AG10803 (cell line): ENCODE data around the gene DDIT4.

Source experiments
- DNase-seq: peaks from one replicate; pipeline ENCODE4 v3.0.0; 2010; ENCODE audit warnings: low read depth
- H3K4me3 ChIP-seq: 2 replicates; pipeline ENCODE4 v1.5.1; 2011; ENCODE audit warnings: mild to moderate bottlenecking, low read length, control low read depth
- TF ChIP-seq, protein P1 (sequence below): conservative IDR thresholded peaks from 2 replicates; pipeline ENCODE4 v1.5.1; 2011; ENCODE audit warnings: mild to moderate bottlenecking, low read length, control low read depth, inconsistent platforms

DDIT4 gene

DNA sequence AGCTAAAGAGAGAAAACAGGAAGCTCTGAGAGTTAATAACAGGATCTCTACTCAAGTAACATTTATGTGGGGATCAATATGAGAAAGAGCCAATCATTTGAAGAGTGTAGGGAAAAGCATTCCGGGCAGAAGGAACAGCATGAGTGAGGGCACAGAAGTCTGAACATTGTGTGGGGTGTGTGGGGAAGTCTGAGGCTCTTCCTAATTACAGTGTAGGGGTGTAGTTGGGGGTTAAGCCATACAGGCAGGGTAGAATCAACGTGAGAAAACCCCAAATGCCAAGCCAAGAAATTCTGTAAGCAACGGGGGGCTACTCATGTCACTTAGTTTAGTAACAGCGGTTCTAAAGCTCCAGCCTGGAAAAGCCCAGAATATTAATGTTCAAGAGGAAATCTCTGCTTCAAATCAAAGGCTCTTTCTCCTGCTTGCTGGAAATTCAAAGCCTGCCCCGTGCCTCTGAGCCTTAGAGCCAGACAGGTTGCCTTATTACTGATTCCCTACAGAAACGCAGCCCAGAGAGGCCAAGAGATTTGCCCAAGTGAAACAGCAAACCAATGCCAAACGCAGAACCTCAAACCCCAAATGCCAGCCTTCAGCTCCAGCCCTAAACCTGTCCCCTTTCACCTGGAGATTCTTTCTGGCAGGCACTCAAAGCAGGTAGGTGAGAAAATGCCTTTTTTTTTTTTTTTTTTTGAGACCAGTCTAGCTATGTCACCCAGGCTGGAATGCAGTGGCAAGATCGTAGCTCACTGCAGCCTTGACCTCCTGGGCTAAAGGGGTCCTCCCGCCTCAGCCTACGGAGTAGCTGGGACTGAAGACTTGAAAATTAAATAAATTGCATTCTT, 44.9 kb downstream of the DDIT4 start:
- H3K4me3 ChIP-seq, result peak overlapping the region; percentile 51
- TF ChIP-seq, protein P1, sequence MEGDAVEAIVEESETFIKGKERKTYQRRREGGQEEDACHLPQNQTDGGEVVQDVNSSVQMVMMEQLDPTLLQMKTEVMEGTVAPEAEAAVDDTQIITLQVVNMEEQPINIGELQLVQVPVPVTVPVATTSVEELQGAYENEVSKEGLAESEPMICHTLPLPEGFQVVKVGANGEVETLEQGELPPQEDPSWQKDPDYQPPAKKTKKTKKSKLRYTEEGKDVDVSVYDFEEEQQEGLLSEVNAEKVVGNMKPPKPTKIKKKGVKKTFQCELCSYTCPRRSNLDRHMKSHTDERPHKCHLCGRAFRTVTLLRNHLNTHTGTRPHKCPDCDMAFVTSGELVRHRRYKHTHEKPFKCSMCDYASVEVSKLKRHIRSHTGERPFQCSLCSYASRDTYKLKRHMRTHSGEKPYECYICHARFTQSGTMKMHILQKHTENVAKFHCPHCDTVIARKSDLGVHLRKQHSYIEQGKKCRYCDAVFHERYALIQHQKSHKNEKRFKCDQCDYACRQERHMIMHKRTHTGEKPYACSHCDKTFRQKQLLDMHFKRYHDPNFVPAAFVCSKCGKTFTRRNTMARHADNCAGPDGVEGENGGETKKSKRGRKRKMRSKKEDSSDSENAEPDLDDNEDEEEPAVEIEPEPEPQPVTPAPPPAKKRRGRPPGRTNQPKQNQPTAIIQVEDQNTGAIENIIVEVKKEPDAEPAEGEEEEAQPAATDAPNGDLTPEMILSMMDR, result no peak
- no peak for DNase-seq

DNA sequence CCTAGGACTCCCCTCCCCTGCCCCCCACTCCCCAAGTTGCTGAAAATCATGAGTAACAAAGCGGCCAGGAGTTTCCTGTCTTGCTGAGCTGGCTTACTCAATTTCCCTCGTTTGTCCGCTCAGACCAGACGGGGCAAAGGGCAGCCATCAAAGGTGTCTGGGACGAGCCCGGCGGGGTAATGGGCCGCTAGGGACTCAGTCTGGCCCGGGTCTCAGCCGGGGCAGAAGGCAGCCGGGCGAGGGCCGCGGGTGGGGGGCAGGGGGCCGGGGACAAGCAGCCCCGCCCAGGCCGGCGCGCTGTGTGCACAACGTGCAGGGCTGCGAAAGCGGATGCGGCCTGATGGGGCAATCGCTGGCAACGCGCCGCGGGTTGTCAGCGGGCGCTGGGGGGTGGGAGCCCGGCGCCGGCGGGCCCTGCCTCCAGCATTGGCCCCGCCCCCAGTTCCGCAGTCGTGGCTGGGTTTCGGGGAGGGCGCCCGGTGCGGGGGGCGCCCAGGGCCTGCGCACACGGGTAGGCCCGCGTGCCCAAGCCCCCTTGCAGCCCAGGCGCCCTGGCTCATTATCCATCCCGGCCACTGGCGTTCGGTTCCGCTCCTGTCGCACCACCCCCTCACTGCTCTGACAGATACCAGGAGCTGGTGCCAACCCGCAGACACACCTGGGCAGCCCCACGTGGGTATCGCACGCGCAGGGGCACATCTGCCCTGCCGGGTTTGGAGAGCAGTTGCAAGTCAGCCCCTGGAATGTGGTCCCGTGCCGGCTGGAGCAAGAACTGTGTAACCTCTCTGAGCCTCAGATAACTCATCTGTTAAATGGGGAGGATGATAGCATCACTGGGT, 45.9 kb downstream of the DDIT4 start:
- peak overlapping the region; percentile 51 for H3K4me3 ChIP-seq
- TF ChIP-seq, protein P1, result no peak
- peak; percentile 94 for DNase-seq

- DNase-seq, result peak; percentile 100
- TF ChIP-seq, protein P1, result no peak
- peak overlapping the region; percentile 49 for H3K4me3 ChIP-seq
Observed at GRCh38 chr10:72320676-72321247, 47.0 kb downstream of the DDIT4 start.

GRCh38 chr10:72321248-72322029, 47.7 kb downstream of the DDIT4 start:
- H3K4me3 ChIP-seq, result peak overlapping the region; percentile 49
- TF ChIP-seq, protein P1, result no peak
- DNase-seq, result no peak

GRCh38 chr10:72322030-72322279, 48.2 kb downstream of the DDIT4 start:
- DNase-seq, result no peak
- H3K4me3 ChIP-seq, result no peak overlapping the region
- TF ChIP-seq, protein P1, result no peak

- no peak overlapping the region for H3K4me3 ChIP-seq
- TF ChIP-seq, protein P1, result no peak
- no peak for DNase-seq
Observed at GRCh38 chr10:72322280-72323058, 48.7 kb downstream of the DDIT4 start.
